ENCODE measurements around the gene WWTR1. TPM values are rescaled to one million over a fixed set of nuclear protein-coding genes. Genes with fewer than 3 reads are reported as not detected.
A peak's percentile ranks its signal among the peaks of the same experiment; 100 is the strongest.

WWTR1 gene
- total and polyA plus RNA-seq, 4 experiments from 2014 or later: 0.41 to 1.2 (median 1.1) TPM; not detected in 1

- no peaks in the 10 kb centered on the region for H3K9me3 ChIP-seq (ENCODE audit: control insufficient read depth in 1 of 2, low read length in 2 of 2)
- Mint-ChIP-seq H3K4me3 (no peak overlapping the region), H3K27ac (no peak overlapping the region), H3K4me1 (no peaks in the 10 kb centered on the region), H3K36me3 (no peaks in the 10 kb centered on the region), H3K27me3 (peaks cover 9 to 20% of the 10 kb centered on the region in 2 donors), H3K9me3 (no peaks in the 10 kb centered on the region)
- ChIA-PET CTCF (ENCODE audit: partially characterized antibody) (interaction anchor here (1.1 to 1.5 kb wide), 2 partner anchors 39 to 208 kb away, joined by 4 read pairs; no protein-coding TSS in a partner anchor), POLR2A (ENCODE audit: partially characterized antibody) (no interaction called here)
- intact Hi-C loops (cut with micrococcal nuclease): no loop called here
- no peak overlapping the region for H3K27ac ChIP-seq (ENCODE audit: low read depth, low read length)
- no peak overlapping the region for H3K4me3 ChIP-seq (ENCODE audit: low read length in 2 of 2)
- no peak for DNase-seq
- H3K36me3 ChIP-seq (ENCODE audit: insufficient read depth, low read length): no peaks in the 10 kb centered on the region
- peaks cover 6% of the 10 kb centered on the region for H3K27me3 ChIP-seq (ENCODE audit: insufficient read depth, low read length)
- no peaks in the 10 kb centered on the region for H3K4me1 ChIP-seq (ENCODE audit: insufficient read depth, low read length)
These were observed 162.2 kb downstream of the WWTR1 start for GRCh38 chr3:149495581-149496125.

GRCh38 chr3:149494759-149495580, 162.9 kb downstream of the WWTR1 start:
- no peaks in the 10 kb centered on the region for H3K4me1 ChIP-seq (ENCODE audit: insufficient read depth, low read length)
- ChIA-PET POLR2A (ENCODE audit: partially characterized antibody) (no interaction called here), CTCF (ENCODE audit: partially characterized antibody) (interaction anchor here (1.0 to 1.5 kb wide), 3 partner anchors 9 to 209 kb away, joined by 3 to 4 read pairs (median 4); no protein-coding TSS in a partner anchor)
- H3K27ac ChIP-seq (ENCODE audit: low read depth, low read length): no peak overlapping the region
- no peaks in the 10 kb centered on the region for H3K4me1 Mint-ChIP-seq
- no peaks in the 10 kb centered on the region for H3K36me3 Mint-ChIP-seq
- H3K36me3 ChIP-seq (ENCODE audit: insufficient read depth, low read length): no peaks in the 10 kb centered on the region
- DNase-seq: no peak
- peaks cover 14 to 24% of the 10 kb centered on the region in 2 donors for H3K27me3 Mint-ChIP-seq
- intact Hi-C loops (cut with micrococcal nuclease): no loop called here
- H3K27me3 ChIP-seq (ENCODE audit: insufficient read depth, low read length): peaks cover 9% of the 10 kb centered on the region
- H3K4me3 Mint-ChIP-seq: no peak overlapping the region
- no peak overlapping the region for H3K27ac Mint-ChIP-seq
- H3K9me3 Mint-ChIP-seq: no peaks in the 10 kb centered on the region
- H3K4me3 ChIP-seq (ENCODE audit: low read length in 2 of 2): no peak overlapping the region
- H3K9me3 ChIP-seq (ENCODE audit: control insufficient read depth in 1 of 2, low read length in 2 of 2): no peaks in the 10 kb centered on the region

- intact Hi-C loops (cut with micrococcal nuclease): no loop called here
These were observed 163.6 kb downstream of the WWTR1 start for GRCh38 chr3:149494022-149494758.

GRCh38 chr3:149493315-149494021, 164.4 kb downstream of the WWTR1 start:
- POLR2A ChIA-PET (ENCODE audit: partially characterized antibody): no interaction called here
- no peak overlapping the region for H3K27ac Mint-ChIP-seq
- Histone ChIP-seq H3K4me3 (ENCODE audit: low read length in 2 of 2) (no peak overlapping the region), H3K9me3 (ENCODE audit: control insufficient read depth in 1 of 2, low read length in 2 of 2) (no peaks in the 10 kb centered on the region), H3K27me3 (ENCODE audit: insufficient read depth, low read length) (peaks cover 9% of the 10 kb centered on the region), H3K36me3 (ENCODE audit: insufficient read depth, low read length) (no peaks in the 10 kb centered on the region), H3K27ac (ENCODE audit: low read depth, low read length) (no peak overlapping the region), H3K4me1 (ENCODE audit: insufficient read depth, low read length) (no peaks in the 10 kb centered on the region)
- intact Hi-C loops (cut with micrococcal nuclease): no loop called here
- CTCF ChIA-PET (ENCODE audit: partially characterized antibody): interaction anchor here (1.1 to 1.3 kb wide), 2 partner anchors 30 to 278 kb away, joined by 3 to 4 read pairs; no protein-coding TSS in a partner anchor
- H3K36me3 Mint-ChIP-seq: no peaks in the 10 kb centered on the region
- no peak for DNase-seq
- H3K9me3 Mint-ChIP-seq: no peaks in the 10 kb centered on the region
- H3K4me1 Mint-ChIP-seq: no peaks in the 10 kb centered on the region
- peaks cover 15 to 22% of the 10 kb centered on the region in 2 donors for H3K27me3 Mint-ChIP-seq
- H3K4me3 Mint-ChIP-seq: no peak overlapping the region

More at GRCh38 chr3:149494022-149494758, 163.6 kb downstream of the WWTR1 start:
- no peak overlapping the region for H3K4me3 ChIP-seq (ENCODE audit: low read length in 2 of 2)
- ChIA-PET POLR2A (ENCODE audit: partially characterized antibody) (no interaction called here), CTCF (ENCODE audit: partially characterized antibody) (interaction anchor here (1.0 to 1.1 kb wide), 3 partner anchors 8 to 41 kb away, joined by 3 to 4 read pairs (median 3); no protein-coding TSS in a partner anchor)
- Mint-ChIP-seq H3K36me3 (no peaks in the 10 kb centered on the region), H3K9me3 (no peaks in the 10 kb centered on the region), H3K27me3 (peaks cover 15 to 24% of the 10 kb centered on the region in 2 donors), H3K4me3 (no peak overlapping the region), H3K4me1 (no peaks in the 10 kb centered on the region), H3K27ac (no peak overlapping the region)
- H3K27ac ChIP-seq (ENCODE audit: low read depth, low read length): no peak overlapping the region
- peaks cover 9% of the 10 kb centered on the region for H3K27me3 ChIP-seq (ENCODE audit: insufficient read depth, low read length)
- H3K9me3 ChIP-seq (ENCODE audit: control insufficient read depth in 1 of 2, low read length in 2 of 2): no peaks in the 10 kb centered on the region
- H3K36me3 ChIP-seq (ENCODE audit: insufficient read depth, low read length): no peaks in the 10 kb centered on the region
- peak in 2 of 5 donors; percentile 5 to 6 for DNase-seq
- H3K4me1 ChIP-seq (ENCODE audit: insufficient read depth, low read length): no peaks in the 10 kb centered on the region

- H3K4me1 ChIP-seq (ENCODE audit: insufficient read depth, low read length): no peaks in the 10 kb centered on the region
- Mint-ChIP-seq H3K4me1 (no peaks in the 10 kb centered on the region), H3K36me3 (no peaks in the 10 kb centered on the region), H3K4me3 (no peak overlapping the region), H3K27me3 (peaks cover 15 to 18% of the 10 kb centered on the region in 2 donors), H3K9me3 (peaks cover 0 to 2% (median 0%) of the 10 kb centered on the region in 8 donors), H3K27ac (no peak overlapping the region)
- H3K27me3 ChIP-seq (ENCODE audit: insufficient read depth, low read length): peaks cover 9% of the 10 kb centered on the region
- H3K36me3 ChIP-seq (ENCODE audit: insufficient read depth, low read length): no peaks in the 10 kb centered on the region
- ChIA-PET POLR2A (ENCODE audit: partially characterized antibody) (no interaction called here), CTCF (ENCODE audit: partially characterized antibody) (interaction anchor here (0.9 to 1.1 kb wide), 3 partner anchors 12 to 370 kb away, joined by 3 to 4 read pairs (median 4); no protein-coding TSS in a partner anchor)
- no peak overlapping the region for H3K4me3 ChIP-seq (ENCODE audit: low read length in 2 of 2)
- intact Hi-C loops (cut with micrococcal nuclease): no loop called here
- DNase-seq: no peak
- H3K9me3 ChIP-seq (ENCODE audit: control insufficient read depth in 1 of 2, low read length in 2 of 2): no peaks in the 10 kb centered on the region
- H3K27ac ChIP-seq (ENCODE audit: low read depth, low read length): no peak overlapping the region
These were observed 167.4 kb downstream of the WWTR1 start for GRCh38 chr3:149490260-149490971.

GRCh38 chr3:149489060-149489690, 168.7 kb downstream of the WWTR1 start:
- no peak overlapping the region for H3K27ac ChIP-seq (ENCODE audit: low read depth, low read length)
- peaks cover 12 to 15% of the 10 kb centered on the region in 2 donors for H3K27me3 Mint-ChIP-seq
- H3K4me3 Mint-ChIP-seq: no peak overlapping the region
- H3K27me3 ChIP-seq (ENCODE audit: insufficient read depth, low read length): peaks cover 9% of the 10 kb centered on the region
- H3K4me3 ChIP-seq (ENCODE audit: low read length in 2 of 2): no peak overlapping the region
- no peaks in the 10 kb centered on the region for H3K36me3 Mint-ChIP-seq
- no peaks in the 10 kb centered on the region for H3K9me3 ChIP-seq (ENCODE audit: control insufficient read depth in 1 of 2, low read length in 2 of 2)
- no peak for DNase-seq
- intact Hi-C loops (cut with micrococcal nuclease): no loop called here
- ChIA-PET CTCF (ENCODE audit: partially characterized antibody) (no interaction called here), POLR2A (ENCODE audit: partially characterized antibody) (no interaction called here)
- no peaks in the 10 kb centered on the region for H3K4me1 Mint-ChIP-seq
- no peaks in the 10 kb centered on the region for H3K4me1 ChIP-seq (ENCODE audit: insufficient read depth, low read length)
- H3K36me3 ChIP-seq (ENCODE audit: insufficient read depth, low read length): no peaks in the 10 kb centered on the region
- peaks cover 0 to 2% (median 0%) of the 10 kb centered on the region in 8 donors for H3K9me3 Mint-ChIP-seq
- H3K27ac Mint-ChIP-seq: no peak overlapping the region
